GM12878 (cell line): Measurements from ENCODE around the gene POU5F1. TPM values are rescaled to one million over a fixed set of nuclear protein-coding genes. Genes with fewer than 3 reads are reported as not detected.
"Not testable (repeated sequence)": the region's sequence is repeated elsewhere in the genome, so short reads cannot be mapped to it uniquely, and the experiment has no call there.

ENCODE experiments used
- ATAC-seq: fragments of 200-7000 bp; cut with Tn5 transposase; 3 replicates; pipeline ENCODE4 v1.9.1; 2020; ENCODE audit warnings: mild to moderate bottlenecking, moderate library complexity
- BruUV-seq: library from RNA; stranded (reverse); fragments of 400-500 nt; replicated peaks from 2 replicates; lab custom pipeline; 2021; lab: Mats Ljungman, UMichigan
- CTCF ChIA-PET: fragments of 300-600 bp; sonication (Branson Sonifier 250); formaldehyde crosslinking; extraction: SDS; loops from one replicate; lab custom pipeline; 2021; ENCODE audit warnings: inconsistent platforms; lab: Yijun Ruan, JAX
- POLR2A ChIA-PET: fragments of 350-600 bp; formaldehyde crosslinking; extraction: SDS; loops from one replicate; lab custom pipeline; 2021; ENCODE audit warnings: inconsistent platforms; lab: Charles Lee
- RAD21 ChIA-PET: fragments of 300-600 bp; sonication (Branson Sonifier 250); formaldehyde crosslinking; loops from one replicate; lab custom pipeline; 2023; ENCODE audit warnings: antibody characterized with exemption; ENCODE audit not compliant: unreplicated experiment; lab: Charles Lee
- SMC1A ChIA-PET: fragments of 300-600 bp; sonication (Branson Sonifier 250); formaldehyde crosslinking; loops from one replicate; lab custom pipeline; 2023; ENCODE audit not compliant: unreplicated experiment, uncharacterized antibody; lab: Charles Lee
- DNase-seq: peaks from one replicate; pipeline ENCODE4 v3.0.0-alpha.2; 2011; ENCODE audit warnings: low read depth, low spot score
- FAIRE-seq: peaks from 3 replicates; lab custom pipeline; 2011; peaks lifted over from hg19 to GRCh38; lab: Jason Lieb, UNC
- H2AFZ ChIP-seq: 2 replicates; pipeline ENCODE4 v1.6.0; 2011; ENCODE audit warnings: low read depth, low read length, control low read depth; ENCODE audit not compliant: control insufficient read depth
- H3K27ac ChIP-seq: 2 replicates; pipeline ENCODE4 v1.5.1; 2011; ENCODE audit warnings: control low read depth; ENCODE audit not compliant: control insufficient read depth, insufficient read depth
- H3K27me3 ChIP-seq, 2 experiments: replicated peaks in 1 of 2; 2 replicates each; pipeline versions ENCODE4 v1.6.0 to v1.6.1; 2011; ENCODE audit warnings: low read length in 1 of 2; ENCODE audit not compliant: control insufficient read depth in 2 of 2, insufficient read depth in 2 of 2
- H3K36me3 ChIP-seq, 2 experiments: 2 replicates each; pipeline ENCODE4 v1.5.1; 2011; ENCODE audit warnings: low read length in 1 of 2; ENCODE audit not compliant: control insufficient read depth in 2 of 2, insufficient read depth in 2 of 2
- H3K4me1 ChIP-seq: 2 replicates; pipeline ENCODE4 v1.6.1; 2011; ENCODE audit warnings: mild to moderate bottlenecking, low read length, moderate library complexity, mixed read lengths; ENCODE audit not compliant: control insufficient read depth, insufficient read depth
- H3K4me2 ChIP-seq: 2 replicates; pipeline ENCODE4 v1.6.0; 2011; ENCODE audit warnings: control low read depth; ENCODE audit not compliant: control insufficient read depth, insufficient read depth
- H3K4me3 ChIP-seq: fragments of 200-600 bp; sonication (generic); 2 replicates; pipeline ENCODE4 v1.5.1; 2016
- H3K79me2 ChIP-seq: 2 replicates; pipeline ENCODE4 v1.6.0; 2011; ENCODE audit warnings: low read length; ENCODE audit not compliant: control insufficient read depth, insufficient read depth
- H3K9ac ChIP-seq: 2 replicates; pipeline ENCODE4 v1.8.0; 2011; ENCODE audit warnings: low read length, control low read depth, mixed read lengths; ENCODE audit not compliant: control insufficient read depth, insufficient read depth
- H3K9me3 ChIP-seq: replicated peaks from 3 replicates; pipeline ENCODE4 v1.5.1; 2011; ENCODE audit warnings: mild to moderate bottlenecking, low read length; ENCODE audit not compliant: control insufficient read depth, insufficient read depth
- H4K20me1 ChIP-seq: 2 replicates; pipeline ENCODE4 v1.6.0; 2011; ENCODE audit not compliant: control insufficient read depth, insufficient read depth
- ATF7 ChIP-seq: fragments of 450-650 bp; IDR thresholded peaks from 2 replicates; pipeline ENCODE4 v1.6.1; 2016; ENCODE audit warnings: low read depth, mild to moderate bottlenecking
- BACH1 ChIP-seq: fragments of 450-650 bp; IDR thresholded peaks from 2 replicates; pipeline ENCODE4 v1.6.1; 2017; ENCODE audit warnings: mild to moderate bottlenecking, borderline replicate concordance
- BHLHE40 ChIP-seq, 2 experiments: fragments of 450-650 bp in 1 of 2; IDR thresholded peaks; 2 replicates each; pipeline ENCODE4 v1.6.1; 2011 to 2017; ENCODE audit warnings: low read depth in 2 of 2, borderline replicate concordance in 1 of 2, improper control_type of control experiment in 1 of 2, low read length in 1 of 2, mild to moderate bottlenecking in 1 of 2
- DPF2 ChIP-seq: fragments of 450-650 bp; IDR thresholded peaks from 2 replicates; pipeline ENCODE4 v1.6.1; 2017; ENCODE audit warnings: mild to moderate bottlenecking
- EED ChIP-seq: sonication (generic); IDR thresholded peaks from 2 replicates; pipeline ENCODE4 v1.6.1; 2016; ENCODE audit warnings: antibody characterized with exemption, low read depth
- EGR1 ChIP-seq, 2 experiments: IDR thresholded peaks; 1 replicate in 1 of 2; 2 replicates in 1 of 2; pipeline ENCODE4 v1.6.1; 2011 to 2012; ENCODE audit warnings: low read depth in 2 of 2, low read length in 2 of 2, borderline replicate concordance in 1 of 2, mild to moderate bottlenecking in 1 of 2, moderate library complexity in 1 of 2
- IKZF1 ChIP-seq: fragments of 450-650 bp; conservative IDR thresholded peaks from 2 replicates; pipeline ENCODE4 v1.6.1; 2017; ENCODE audit warnings: antibody characterized with exemption, mild to moderate bottlenecking
- MEF2A ChIP-seq: IDR thresholded peaks from 2 replicates; pipeline ENCODE4 v1.6.1; 2011; ENCODE audit warnings: low read depth, mild to moderate bottlenecking, low read length, moderate library complexity; ENCODE audit not compliant: insufficient read depth
- NBN ChIP-seq: fragments of 450-650 bp; IDR thresholded peaks from 2 replicates; pipeline ENCODE4 v1.6.1; 2016
- NR2F1 ChIP-seq: fragments of 450-650 bp; conservative IDR thresholded peaks from 2 replicates; pipeline ENCODE4 v1.6.1; 2017; ENCODE audit warnings: mild to moderate bottlenecking
- POLR2A ChIP-seq: IDR thresholded peaks from 2 replicates; pipeline ENCODE4 v1.6.1; 2011; ENCODE audit warnings: low read depth, mild to moderate bottlenecking, low read length
- POLR2AphosphoS2 ChIP-seq: IDR thresholded peaks from 2 replicates; pipeline ENCODE4 v1.6.1; 2011; ENCODE audit warnings: low read depth, mild to moderate bottlenecking, low read length, improper control_type of control experiment, moderate library complexity
- POLR2AphosphoS5 ChIP-seq: IDR thresholded peaks from 2 replicates; pipeline ENCODE4 v1.6.1; 2011; ENCODE audit warnings: mild to moderate bottlenecking, low read length, inconsistent platforms
- POU2F2 ChIP-seq: IDR thresholded peaks from 3 replicates; pipeline ENCODE4 v1.6.1; 2011; ENCODE audit warnings: low read depth, mild to moderate bottlenecking, low read length, borderline replicate concordance
- RUNX3 ChIP-seq: IDR thresholded peaks from 2 replicates; pipeline ENCODE4 v1.6.1; 2012; ENCODE audit warnings: low read length, inconsistent platforms
- TCF12 ChIP-seq: IDR thresholded peaks from 2 replicates; pipeline ENCODE4 v1.6.1; 2011; ENCODE audit warnings: low read depth, mild to moderate bottlenecking, low read length
- TCF3 ChIP-seq: IDR thresholded peaks from 2 replicates; pipeline ENCODE4 v1.6.1; 2012; ENCODE audit warnings: low read depth, mild to moderate bottlenecking, low read length, borderline replicate concordance; ENCODE audit not compliant: insufficient read depth
- WGBS: methylation state at CpG from one replicate; pipeline ENCODE4 v1.1.6; 2016; ENCODE audit warnings: low lambda C conversion rate; ENCODE audit not compliant: insufficient replicate concordance, insufficient coverage; ENCODE audit errors: missing lambda C conversion rate; 5-methylcytosine and 5-hydroxymethylcytosine counted together
- in situ Hi-C: fragments of 300-500 bp; cut with MboI; formaldehyde crosslinking; loops from 9 replicates; pipeline ENCODE4 v1.14.3; 2018; ENCODE audit warnings: mixed read lengths
- intact Hi-C: fragments of 100-400 bp; cut with micrococcal nuclease; formaldehyde crosslinking; loops from one replicate; pipeline ENCODE4 v1.14.2; 2022; ENCODE audit not compliant: unreplicated experiment
- polyA plus RNA-seq, 11 experiments: library from polyadenylated mRNA; depleted of rRNA in 4 of 11; unstranded in 6 of 11; stranded (reverse) in 5 of 11; fragments of >200 nt; fragmentation: Nextera tagmentation in 4 of 11; fragmentation: Illumina TruSeq in 1 of 11; extraction: Ambion mirVana in 4 of 11; extraction: Trizol in 1 of 11; gene quantifications; 1 replicate in 1 of 11; 2 replicates in 10 of 11; pipeline versions ENCODE4 v1.2.1 to v1.2.3, GENCODE V29; 2011 to 2016; ENCODE audit warnings: inconsistent platforms in 2 of 11, missing spikeins in 2 of 11, low read depth in 1 of 11
- total RNA-seq, 4 experiments: library from RNA; depleted of rRNA in 3 of 4; stranded (reverse); fragments of >200 nt in 3 of 4; fragmentation: Illumina TruSeq in 1 of 4; extraction: Trizol in 1 of 4; gene quantifications; 2 replicates each; pipeline versions ENCODE4 v1.2.1 to v1.2.3, GENCODE V29; 2013 to 2021
- TF ChIP-seq, protein P1 (sequence below): fragments of 450-650 bp; IDR thresholded peaks from 2 replicates; pipeline ENCODE4 v1.6.1; 2016; ENCODE audit warnings: mild to moderate bottlenecking
- TF ChIP-seq, protein P2 (sequence below): fragments of 450-650 bp; IDR thresholded peaks from 2 replicates; pipeline ENCODE4 v1.6.1; 2017; ENCODE audit warnings: low read depth, mild to moderate bottlenecking, moderate library complexity

The POU5F1 gene
- total and polyA plus RNA-seq, 10 of the 15 experiments (the other 5 are each of a cell fraction or from before 2014, with no cell fraction given) = 1.4 to 5.5 (median 3.2) TPM

DNA sequence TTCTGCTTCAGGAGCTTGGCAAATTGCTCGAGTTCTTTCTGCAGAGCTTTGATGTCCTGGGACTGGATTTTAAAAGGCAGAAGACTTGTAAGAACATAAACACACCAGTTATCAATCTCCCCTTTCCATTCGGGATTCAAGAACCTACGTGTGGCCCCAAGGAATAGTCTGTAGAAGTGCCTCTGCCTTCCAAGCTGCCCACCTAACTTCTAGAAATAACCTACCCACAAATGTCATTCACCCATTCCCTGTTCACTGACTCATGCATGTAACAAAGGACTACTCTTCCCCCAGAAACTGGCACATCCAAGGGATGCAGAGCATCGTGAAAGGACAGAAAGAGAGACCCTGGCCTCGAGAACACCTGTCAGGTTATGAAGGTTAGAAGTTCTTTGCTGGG lies 4.5 kb downstream of the POU5F1 start (continued):
- no peak for TF ChIP-seq POLR2AphosphoS2

DNA sequence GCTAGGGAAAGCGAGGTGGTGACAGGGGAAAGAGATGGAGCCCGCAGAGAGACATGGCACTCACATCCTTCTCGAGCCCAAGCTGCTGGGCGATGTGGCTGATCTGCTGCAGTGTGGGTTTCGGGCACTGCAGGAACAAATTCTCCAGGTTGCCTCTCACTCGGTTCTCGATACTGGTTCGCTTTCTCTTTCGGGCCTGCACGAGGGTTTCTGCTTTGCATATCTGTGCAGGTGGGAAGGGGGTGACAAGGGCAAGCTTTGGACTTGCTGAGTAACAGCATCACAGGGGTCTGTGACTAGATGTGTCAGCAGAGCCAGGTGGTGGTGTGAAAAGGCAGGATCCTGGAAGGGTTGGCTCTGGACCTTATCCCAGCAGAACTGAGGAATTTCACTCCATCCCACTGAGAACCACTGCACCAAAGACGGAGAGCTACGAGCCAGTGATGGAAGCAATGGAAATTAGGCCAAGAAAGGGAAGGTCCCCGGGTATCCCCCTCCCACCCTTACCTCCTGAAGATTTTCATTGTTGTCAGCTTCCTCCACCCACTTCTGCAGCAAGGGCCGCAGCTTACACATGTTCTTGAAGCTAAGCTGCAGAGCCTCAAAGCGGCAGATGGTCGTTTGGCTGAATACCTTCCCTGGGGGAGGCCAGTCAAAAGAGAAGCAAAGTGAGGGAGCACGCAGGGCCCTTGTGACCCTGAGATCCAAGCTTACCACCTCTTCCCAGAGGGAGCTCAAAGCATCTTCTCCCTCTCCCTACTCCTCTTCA lies 5.2 kb downstream of the POU5F1 start:
- CTCF ChIA-PET = interaction anchor here (0.8 to 2.4 kb wide), 14 partner anchors 9 to 201 kb away, joined by 3 to 10 read pairs (median 3); partner anchors contain the start of gene PSORS1C2
- Histone ChIP-seq H3K4me2 (peak overlapping the region; percentile 44), H2AFZ (peak overlapping the region; percentile 59), H3K79me2 (peaks cover 16% of the 10 kb centered on the region), H3K4me1 (peaks cover 32% of the 10 kb centered on the region), H3K27ac (peak overlapping the region; percentile 37), H3K4me3 (peak overlapping the region; percentile 49), H3K36me3 (peaks cover 8 to 12% of the 10 kb centered on the region in 2 experiments)
- POLR2A ChIA-PET = interaction anchor here (0.6 to 2.3 kb wide), 8 partner anchors 8 to 29 kb away, joined by 3 to 9 read pairs (median 4); no protein-coding TSS in a partner anchor
- H3K27me3 ChIP-seq, DNase-seq, intact Hi-C loops, BruUV-seq, H3K9me3 ChIP-seq, H3K9ac ChIP-seq, H4K20me1 ChIP-seq, in situ Hi-C loops: not testable (repeated sequence)
- WGBS = 8% methylated on average over 17 of the region's 17 CpGs
- ATAC-seq (peak; percentile 89), FAIRE-seq (peak; percentile 90)
- SMC1A ChIA-PET = interaction anchor here (0.7 to 2.5 kb wide), 11 partner anchors 9 to 36 kb away, joined by 3 to 18 read pairs (median 4); partner anchors contain the start of gene PSORS1C2
- RAD21 ChIA-PET = interaction anchor here (0.7 to 1.8 kb wide), 8 partner anchors 10 to 201 kb away, joined by 3 to 10 read pairs (median 4); no protein-coding TSS in a partner anchor
- TF ChIP-seq POLR2A (peak; percentile 76), POLR2AphosphoS5 (peak; percentile 69; the same call in 1 of the 2 replicates), EED (peak; percentile 62), BHLHE40 (IDR thresholded peaks at IDR 0.05; ENCODE audit: borderline replicate concordance in 1 of 2, low read depth in 2 of 2, low read length in 1 of 2) (peak in 1 of 2 experiments; percentile 82; a peak in 3 of 4 replicates), DPF2 (0 out of 2 replicates have a peak, but pooled peaks have one; percentile 33), TCF12 (0 out of 2 replicates have a peak, but pooled peaks have one; percentile 45), ATF7 (0 out of 2 replicates have a peak, but pooled peaks have one; percentile 20), MEF2A (0 out of 2 replicates have a peak, but pooled peaks have one; percentile 32), NR2F1 (peak; percentile 70), IKZF1 (peak; percentile 72), POU2F2 (peak; percentile 93), NBN (peak; percentile 74; the same call in 1 of the 2 replicates), BACH1 (peak; percentile 49; the same call in 1 of the 2 replicates), TCF3 (0 out of 2 replicates have a peak, but pooled peaks have one; percentile 53), RUNX3 (peak; percentile 21; the same call in 1 of the 2 replicates), EGR1 (IDR thresholded peaks at IDR 0.05; ENCODE audit: borderline replicate concordance in 1 of 2, low read depth in 2 of 2, low read length in 2 of 2) (peak in 1 of 2 experiments; percentile 12; a peak in 1 of 3 replicates)
- TF ChIP-seq, protein P1, sequence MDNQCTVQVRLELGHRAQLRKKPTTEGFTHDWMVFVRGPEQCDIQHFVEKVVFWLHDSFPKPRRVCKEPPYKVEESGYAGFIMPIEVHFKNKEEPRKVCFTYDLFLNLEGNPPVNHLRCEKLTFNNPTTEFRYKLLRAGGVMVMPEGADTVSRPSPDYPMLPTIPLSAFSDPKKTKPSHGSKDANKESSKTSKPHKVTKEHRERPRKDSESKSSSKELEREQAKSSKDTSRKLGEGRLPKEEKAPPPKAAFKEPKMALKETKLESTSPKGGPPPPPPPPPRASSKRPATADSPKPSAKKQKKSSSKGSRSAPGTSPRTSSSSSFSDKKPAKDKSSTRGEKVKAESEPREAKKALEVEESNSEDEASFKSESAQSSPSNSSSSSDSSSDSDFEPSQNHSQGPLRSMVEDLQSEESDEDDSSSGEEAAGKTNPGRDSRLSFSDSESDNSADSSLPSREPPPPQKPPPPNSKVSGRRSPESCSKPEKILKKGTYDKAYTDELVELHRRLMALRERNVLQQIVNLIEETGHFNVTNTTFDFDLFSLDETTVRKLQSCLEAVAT = 0 out of 2 replicates have a peak, but pooled peaks have one; percentile 52
- TF ChIP-seq, protein P2, sequence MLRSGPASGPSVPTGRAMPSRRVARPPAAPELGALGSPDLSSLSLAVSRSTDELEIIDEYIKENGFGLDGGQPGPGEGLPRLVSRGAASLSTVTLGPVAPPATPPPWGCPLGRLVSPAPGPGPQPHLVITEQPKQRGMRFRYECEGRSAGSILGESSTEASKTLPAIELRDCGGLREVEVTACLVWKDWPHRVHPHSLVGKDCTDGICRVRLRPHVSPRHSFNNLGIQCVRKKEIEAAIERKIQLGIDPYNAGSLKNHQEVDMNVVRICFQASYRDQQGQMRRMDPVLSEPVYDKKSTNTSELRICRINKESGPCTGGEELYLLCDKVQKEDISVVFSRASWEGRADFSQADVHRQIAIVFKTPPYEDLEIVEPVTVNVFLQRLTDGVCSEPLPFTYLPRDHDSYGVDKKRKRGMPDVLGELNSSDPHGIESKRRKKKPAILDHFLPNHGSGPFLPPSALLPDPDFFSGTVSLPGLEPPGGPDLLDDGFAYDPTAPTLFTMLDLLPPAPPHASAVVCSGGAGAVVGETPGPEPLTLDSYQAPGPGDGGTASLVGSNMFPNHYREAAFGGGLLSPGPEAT = peak; percentile 81
